Measurements from ENCODE around the gene CMTM7. TPM values are rescaled to one million over a fixed set of nuclear protein-coding genes. Genes with fewer than 3 reads are reported as not detected.

CMTM7 gene
- polyA plus RNA-seq, 3 donors: 100 to 148 (median 146) TPM

- WGBS (ENCODE audit: insufficient coverage): 100% methylated on average over 5 of the region's 8 CpGs
- intact Hi-C loops (cut with micrococcal nuclease): no loop called here
- H3K36me3 Mint-ChIP-seq: no peaks in the 10 kb centered on the region
- no peak overlapping the region for H3K27ac Mint-ChIP-seq
- H3K4me1 ChIP-seq (ENCODE audit: control insufficient read depth in 1 of 2, insufficient read depth in 2 of 2, low read length in 2 of 2): no peaks in the 10 kb centered on the region
- no peak for DNase-seq
- H3K4me2 ChIP-seq (replicated peaks; ENCODE audit: extremely low read depth, low read length, poor library complexity, severe bottlenecking): no peak overlapping the region
- H3K4me3 ChIP-seq (replicated peaks in 1 of 3; ENCODE audit: low read depth in 2 of 3, low read length in 3 of 3): no peak overlapping the region
- no peaks in the 10 kb centered on the region for H3K9me3 ChIP-seq (replicated peaks in 1 of 2; ENCODE audit: control insufficient read depth in 1 of 2, insufficient read depth in 1 of 2, low read length in 2 of 2)
- no peaks in the 10 kb centered on the region for H3K9me3 Mint-ChIP-seq
- no peak overlapping the region for H3K9ac ChIP-seq (ENCODE audit: insufficient read depth, low read length, poor library complexity, severe bottlenecking)
- H3K36me3 ChIP-seq (replicated peaks in 1 of 2; ENCODE audit: control insufficient read depth in 1 of 2, insufficient read depth in 2 of 2, low read length in 2 of 2): no peaks in the 10 kb centered on the region
- no peak overlapping the region for H3K27ac ChIP-seq (ENCODE audit: low read depth in 1 of 2, low read length in 2 of 2)
- no peak for TF ChIP-seq CTCF (IDR thresholded peaks at IDR 0.05)
- H2AFZ ChIP-seq (ENCODE audit: insufficient read depth, low read depth, low read length, poor library complexity, severe bottlenecking): no peak overlapping the region
- H3K4me3 Mint-ChIP-seq: no peak overlapping the region
- peaks cover 2 to 4% (median 4%) of the 10 kb centered on the region in 3 donors for H3K27me3 Mint-ChIP-seq (ENCODE audit: low read depth in 3 of 3)
- H3K4me1 Mint-ChIP-seq: peaks cover 5% of the 10 kb centered on the region
- H4K20me1 ChIP-seq (ENCODE audit: insufficient read depth, low read length): no peaks in the 10 kb centered on the region
- H3K79me2 ChIP-seq (ENCODE audit: insufficient read depth, low read length): no peaks in the 10 kb centered on the region
- no peaks in the 10 kb centered on the region for H3K27me3 ChIP-seq (ENCODE audit: control insufficient read depth in 2 of 2, insufficient read depth in 2 of 2, low read length in 2 of 2)
These were observed 35.8 kb upstream of the CMTM7 start for GRCh38 chr3:32355751-32356291.

DNA sequence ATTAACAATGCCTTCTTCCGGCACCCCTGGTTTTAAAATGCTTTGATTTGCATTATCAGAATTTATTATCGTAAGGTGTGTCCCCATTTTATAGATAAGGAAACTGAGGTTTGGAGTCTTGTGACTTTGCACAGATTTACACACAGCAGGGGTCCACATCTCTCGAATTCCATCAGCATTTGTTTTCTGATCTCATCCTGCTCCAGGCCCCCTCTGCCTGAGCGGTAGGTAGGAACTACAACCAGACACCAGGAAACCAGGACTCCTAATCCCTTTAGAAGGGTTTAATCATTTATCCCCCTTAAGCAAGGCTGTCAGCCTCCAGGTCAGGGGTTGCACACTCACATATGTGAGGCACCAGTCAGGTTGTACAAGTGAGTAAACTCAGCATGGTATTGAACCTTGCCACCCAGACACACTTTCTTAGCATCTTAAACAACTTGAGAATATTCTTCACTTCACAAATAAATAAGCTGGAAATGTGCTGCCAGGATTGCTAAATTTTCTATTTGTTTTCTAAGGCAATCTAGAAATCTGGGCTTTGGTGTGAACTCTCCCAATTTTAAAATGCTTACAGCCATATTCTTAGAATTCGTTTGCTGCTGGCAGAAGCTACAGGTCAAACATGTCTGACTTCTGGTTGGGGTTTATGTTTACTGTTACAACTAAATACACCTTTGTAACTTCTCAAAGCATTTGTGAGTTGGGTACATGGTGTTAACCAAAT lies 31.7 kb upstream of the CMTM7 start:
- intact Hi-C loops (cut with micrococcal nuclease): no loop called here
- H3K36me3 Mint-ChIP-seq: no peaks in the 10 kb centered on the region
- H3K4me3 Mint-ChIP-seq: no peak overlapping the region
- no peak overlapping the region for H3K4me2 ChIP-seq (replicated peaks; ENCODE audit: extremely low read depth, low read length, poor library complexity, severe bottlenecking)
- no peaks in the 10 kb centered on the region for H3K9me3 ChIP-seq (replicated peaks in 1 of 2; ENCODE audit: control insufficient read depth in 1 of 2, insufficient read depth in 1 of 2, low read length in 2 of 2)
- no peaks in the 10 kb centered on the region for H4K20me1 ChIP-seq (ENCODE audit: insufficient read depth, low read length)
- H3K4me1 Mint-ChIP-seq: no peaks in the 10 kb centered on the region
- peaks cover 0 to 2% (median 0%) of the 10 kb centered on the region in 7 donors for H3K9me3 Mint-ChIP-seq
- H3K9ac ChIP-seq (ENCODE audit: insufficient read depth, low read length, poor library complexity, severe bottlenecking): no peak overlapping the region
- no peaks in the 10 kb centered on the region for H3K27me3 ChIP-seq (ENCODE audit: control insufficient read depth in 2 of 2, insufficient read depth in 2 of 2, low read length in 2 of 2)
- H3K27ac ChIP-seq (ENCODE audit: low read depth in 1 of 2, low read length in 2 of 2): no peak overlapping the region
- no peak for TF ChIP-seq CTCF (IDR thresholded peaks at IDR 0.05)
- H3K27me3 Mint-ChIP-seq (ENCODE audit: low read depth in 3 of 3): peaks cover 2 to 5% (median 4%) of the 10 kb centered on the region in 3 donors
- no peak overlapping the region for H3K4me3 ChIP-seq (replicated peaks in 1 of 3; ENCODE audit: low read depth in 2 of 3, low read length in 3 of 3)
- no peaks in the 10 kb centered on the region for H3K4me1 ChIP-seq (ENCODE audit: control insufficient read depth in 1 of 2, insufficient read depth in 2 of 2, low read length in 2 of 2)
- H2AFZ ChIP-seq (ENCODE audit: insufficient read depth, low read depth, low read length, poor library complexity, severe bottlenecking): no peak overlapping the region
- no peak overlapping the region for H3K27ac Mint-ChIP-seq
- no peaks in the 10 kb centered on the region for H3K79me2 ChIP-seq (ENCODE audit: insufficient read depth, low read length)
- no peaks in the 10 kb centered on the region for H3K36me3 ChIP-seq (replicated peaks in 1 of 2; ENCODE audit: control insufficient read depth in 1 of 2, insufficient read depth in 2 of 2, low read length in 2 of 2)
- WGBS (ENCODE audit: insufficient coverage): no CpG with 5 or more reads among the region's 5 CpGs
- no peak for DNase-seq
